ENCODE results near the gene KIF16B.

DNA sequence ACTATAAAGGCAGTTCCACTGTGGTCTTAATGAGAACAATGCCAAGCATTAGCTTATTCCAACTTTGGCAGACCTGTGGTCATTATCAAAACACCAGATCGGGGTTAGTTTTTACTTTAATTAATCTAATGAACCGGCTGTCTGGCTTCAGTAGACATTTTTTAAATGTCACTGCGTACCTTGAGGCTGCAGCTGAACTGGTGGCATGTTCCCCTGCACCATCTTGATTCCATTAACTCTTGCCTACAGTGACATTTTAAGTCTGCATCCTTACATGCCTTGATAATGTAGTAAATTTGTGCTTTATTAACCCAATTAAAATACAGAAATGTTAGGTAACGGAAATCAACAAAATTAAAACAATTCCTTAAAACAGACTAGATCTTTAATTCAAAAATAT is 127.0 kb downstream of the KIF16B start:
- TF ChIP-seq, protein P1, sequence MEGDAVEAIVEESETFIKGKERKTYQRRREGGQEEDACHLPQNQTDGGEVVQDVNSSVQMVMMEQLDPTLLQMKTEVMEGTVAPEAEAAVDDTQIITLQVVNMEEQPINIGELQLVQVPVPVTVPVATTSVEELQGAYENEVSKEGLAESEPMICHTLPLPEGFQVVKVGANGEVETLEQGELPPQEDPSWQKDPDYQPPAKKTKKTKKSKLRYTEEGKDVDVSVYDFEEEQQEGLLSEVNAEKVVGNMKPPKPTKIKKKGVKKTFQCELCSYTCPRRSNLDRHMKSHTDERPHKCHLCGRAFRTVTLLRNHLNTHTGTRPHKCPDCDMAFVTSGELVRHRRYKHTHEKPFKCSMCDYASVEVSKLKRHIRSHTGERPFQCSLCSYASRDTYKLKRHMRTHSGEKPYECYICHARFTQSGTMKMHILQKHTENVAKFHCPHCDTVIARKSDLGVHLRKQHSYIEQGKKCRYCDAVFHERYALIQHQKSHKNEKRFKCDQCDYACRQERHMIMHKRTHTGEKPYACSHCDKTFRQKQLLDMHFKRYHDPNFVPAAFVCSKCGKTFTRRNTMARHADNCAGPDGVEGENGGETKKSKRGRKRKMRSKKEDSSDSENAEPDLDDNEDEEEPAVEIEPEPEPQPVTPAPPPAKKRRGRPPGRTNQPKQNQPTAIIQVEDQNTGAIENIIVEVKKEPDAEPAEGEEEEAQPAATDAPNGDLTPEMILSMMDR (conservative IDR thresholded peaks at IDR 0.05 in 1 of 2, IDR thresholded peaks at IDR 0.05 in 1 of 2; ENCODE audit: extremely low read depth in 1 of 2, insufficient read depth in 1 of 2, low read depth in 1 of 2, low read length in 2 of 2): no peak
- TF ChIP-seq EZH2 (IDR thresholded peaks at IDR 0.05; ENCODE audit: borderline replicate concordance, low read length): no peak

Measured in mammary epithelial cell (primary cell).